ENCODE data around the gene NME4.

Gene NME4

GRCh38 chr16:353404-354290 is 43.4 kb upstream of the NME4 start (continued):
- TF ChIP-seq ZNF645 (tag by site-specific recombination; IDR thresholded peaks at IDR 0.05) (no peak), ZBTB8A (tag by site-specific recombination; IDR thresholded peaks at IDR 0.05) (peak; percentile 11; the same call in 1 of the 2 replicates), ELK4 (IDR thresholded peaks at IDR 0.05; ENCODE audit: borderline replicate concordance, low read depth, low read length) (no peak), ZNF335 (tag by site-specific recombination; conservative IDR thresholded peaks at IDR 0.05) (peak; percentile 30; the same call in 1 of the 2 replicates), ZBTB7A (tag by site-specific recombination; IDR thresholded peaks at IDR 0.05; ENCODE audit: low read depth) (0 out of 2 replicates have a peak, but pooled peaks have one; percentile 3), SCRT1 (tag by site-specific recombination; IDR thresholded peaks at IDR 0.05; ENCODE audit: borderline replicate concordance) (no peak), PRDM2 (tag by site-specific recombination; IDR thresholded peaks at IDR 0.05; ENCODE audit: borderline replicate concordance) (no peak), ZBTB10 (tag by site-specific recombination; IDR thresholded peaks at IDR 0.05) (peak; percentile 7; the same call in 1 of the 2 replicates), KLF17 (tag by site-specific recombination; IDR thresholded peaks at IDR 0.05) (0 out of 2 replicates have a peak, but pooled peaks have one; percentile 8), ZNF501 (tag by site-specific recombination; IDR thresholded peaks at IDR 0.05) (no peak), YY1 (tag by site-specific recombination; IDR thresholded peaks at IDR 0.05) (0 out of 2 replicates have a peak, but pooled peaks have one; percentile 3), ZNF449 (tag by site-specific recombination; IDR thresholded peaks at IDR 0.05) (peak; percentile 66), ZFHX2 (tag by site-specific recombination; conservative IDR thresholded peaks at IDR 0.05) (no peak), INSM2 (tag by site-specific recombination; IDR thresholded peaks at IDR 0.05) (no peak), ZNF280C (tag by site-specific recombination; IDR thresholded peaks at IDR 0.05) (no peak), ZNF138 (tag by site-specific recombination; IDR thresholded peaks at IDR 0.05; ENCODE audit: borderline replicate concordance) (no peak), ZNF580 (tag by site-specific recombination; IDR thresholded peaks at IDR 0.05) (no peak)
